H9 (cell line): ENCODE results near the gene ZDHHC13. TPM values are rescaled to one million over a fixed set of nuclear protein-coding genes. Genes with fewer than 3 reads are reported as not detected.

ENCODE experiments used
- DNase-seq: peaks from one replicate; pipeline ENCODE4 v3.0.0-alpha.2; 2017
- H2AFZ ChIP-seq: one replicate; pipeline ENCODE4 v1.6.1; 2013; ENCODE audit warnings: mild to moderate bottlenecking, low read length, control low read depth, moderate library complexity
- H2AK5ac ChIP-seq: 2 replicates; pipeline ENCODE4 v1.6.1; 2013; ENCODE audit warnings: low read length, control low read depth, mixed read lengths; ENCODE audit not compliant: insufficient read length
- H2BK120ac ChIP-seq: one replicate; pipeline ENCODE4 v1.6.1; 2013; ENCODE audit warnings: low read depth, mild to moderate bottlenecking, low read length, control low read depth, inconsistent platforms; ENCODE audit not compliant: poor library complexity, severe bottlenecking
- H2BK12ac ChIP-seq: 2 replicates; pipeline ENCODE4 v1.6.1; 2013; ENCODE audit warnings: low read length, control low read depth, mixed read lengths, low read depth; ENCODE audit not compliant: insufficient read length
- H2BK15ac ChIP-seq: 2 replicates; pipeline ENCODE4 v1.6.1; 2013; ENCODE audit warnings: low read depth, low read length, control low read depth
- H2BK20ac ChIP-seq: one replicate; pipeline ENCODE4 v1.6.1; 2013; ENCODE audit warnings: low read depth, mild to moderate bottlenecking, low read length, control low read depth, inconsistent platforms; ENCODE audit not compliant: poor library complexity, severe bottlenecking
- H2BK5ac ChIP-seq: 2 replicates; pipeline ENCODE4 v1.6.1; 2013; ENCODE audit warnings: low read length, control low read depth, mixed read lengths; ENCODE audit not compliant: insufficient read length
- H3K14ac ChIP-seq: 2 replicates; pipeline ENCODE4 v1.6.1; 2013; ENCODE audit warnings: low read length, control low read depth; ENCODE audit not compliant: insufficient read depth
- H3K18ac ChIP-seq: 2 replicates; pipeline ENCODE4 v1.6.1; 2013; ENCODE audit warnings: low read depth, mild to moderate bottlenecking, mixed read lengths, low read length, control low read depth; ENCODE audit not compliant: insufficient read length
- H3K23ac ChIP-seq: 2 replicates; pipeline ENCODE4 v1.6.1; 2013; ENCODE audit warnings: low read length, control low read depth, mixed read lengths, low read depth; ENCODE audit not compliant: insufficient read length
- H3K23me2 ChIP-seq: 2 replicates; pipeline ENCODE4 v1.6.1; 2013; ENCODE audit warnings: low read depth, mild to moderate bottlenecking, mixed read lengths, low read length, control low read depth; ENCODE audit not compliant: insufficient read length, poor library complexity, severe bottlenecking
- H3K27ac ChIP-seq: 2 replicates; pipeline ENCODE4 v1.5.1; 2013; ENCODE audit warnings: low read length, control low read depth, mixed read lengths, low read depth; ENCODE audit not compliant: insufficient read length
- H3K27me3 ChIP-seq: 2 replicates; pipeline ENCODE4 v1.6.1; 2013; ENCODE audit warnings: low read length, control low read depth, inconsistent platforms; ENCODE audit not compliant: insufficient read depth
- H3K4ac ChIP-seq: 2 replicates; pipeline ENCODE4 v1.6.1; 2013; ENCODE audit warnings: low read depth, mild to moderate bottlenecking, control low read depth, inconsistent platforms, low read length, moderate library complexity
- H3K4me1 ChIP-seq: 2 replicates; pipeline ENCODE4 v1.6.1; 2013; ENCODE audit warnings: low read length, control low read depth, inconsistent platforms; ENCODE audit not compliant: insufficient read depth
- H3K4me2 ChIP-seq: 2 replicates; pipeline ENCODE4 v1.6.1; 2013; ENCODE audit warnings: low read length, control low read depth, mixed read lengths; ENCODE audit not compliant: insufficient read length, insufficient read depth
- H3K56ac ChIP-seq: 2 replicates; pipeline ENCODE4 v1.6.1; 2013; ENCODE audit warnings: low read depth, mild to moderate bottlenecking, mixed read lengths, low read length, control low read depth; ENCODE audit not compliant: insufficient read length
- H3K79me1 ChIP-seq: 2 replicates; pipeline ENCODE4 v1.6.1; 2013; ENCODE audit warnings: low read depth, mild to moderate bottlenecking, moderate library complexity, low read length, control low read depth, inconsistent platforms; ENCODE audit not compliant: insufficient read depth, poor library complexity, severe bottlenecking
- H3K79me2 ChIP-seq: 2 replicates; pipeline ENCODE4 v1.6.1; 2013; ENCODE audit warnings: low read length, control low read depth, inconsistent platforms; ENCODE audit not compliant: insufficient read depth
- H3K9ac ChIP-seq: 2 replicates; pipeline ENCODE4 v1.6.1; 2013; ENCODE audit warnings: low read length, control low read depth, mixed read lengths; ENCODE audit not compliant: insufficient read length; ENCODE audit errors: extremely low read depth
- H3K9me3 ChIP-seq: one replicate; pipeline ENCODE4 v1.6.1; 2013; ENCODE audit warnings: low read depth, low read length, inconsistent platforms; ENCODE audit not compliant: control insufficient read depth
- H3T11ph ChIP-seq: one replicate; pipeline ENCODE4 v1.6.1; 2013; ENCODE audit warnings: mild to moderate bottlenecking, low read length, control low read depth, inconsistent platforms
- H4K20me1 ChIP-seq: one replicate; pipeline ENCODE4 v1.6.1; 2013; ENCODE audit not compliant: control insufficient read depth, insufficient read length, insufficient read depth
- H4K5ac ChIP-seq: 2 replicates; pipeline ENCODE4 v1.6.1; 2013; ENCODE audit warnings: low read depth, mild to moderate bottlenecking, mixed read lengths, low read length, control low read depth; ENCODE audit not compliant: insufficient read length
- H4K8ac ChIP-seq: replicated peaks from 2 replicates; pipeline ENCODE4 v1.6.1; 2013; ENCODE audit warnings: low read length, control low read depth, mixed read lengths, low read depth; ENCODE audit not compliant: insufficient read length
- H4K91ac ChIP-seq: 2 replicates; pipeline ENCODE4 v1.6.1; 2013; ENCODE audit warnings: low read depth, mild to moderate bottlenecking, moderate library complexity, mixed read lengths, low read length, control low read depth; ENCODE audit not compliant: insufficient read length
- H3K27ac Mint-ChIP-seq, 3 experiments: 2 replicates in 2 of 3; 3 replicates in 1 of 3; pipeline ENCODE4 v1.8.0; 2020 to 2021; ENCODE audit warnings: mixed read lengths in 3 of 3, mild to moderate bottlenecking in 1 of 3, moderate library complexity in 1 of 3
- H3K27me3 Mint-ChIP-seq: 2 replicates; pipeline ENCODE4 v1.8.0; 2021; ENCODE audit warnings: low read depth, mild to moderate bottlenecking, moderate library complexity, mixed read lengths
- H3K36me3 Mint-ChIP-seq, 3 experiments: 2 replicates in 2 of 3; 3 replicates in 1 of 3; pipeline ENCODE4 v1.8.0; 2020 to 2021; ENCODE audit warnings: low read depth in 3 of 3, mixed read lengths in 3 of 3; ENCODE audit not compliant: insufficient read depth in 1 of 3
- H3K4me1 Mint-ChIP-seq, 2 experiments: 2 replicates each; pipeline ENCODE4 v1.8.0; 2020; ENCODE audit warnings: mixed read lengths in 2 of 2
- H3K4me3 Mint-ChIP-seq, 2 experiments: 2 replicates in 1 of 2; 3 replicates in 1 of 2; pipeline ENCODE4 v1.8.0; 2020 to 2021; ENCODE audit warnings: mild to moderate bottlenecking in 2 of 2, mixed read lengths in 2 of 2, moderate library complexity in 1 of 2
- H3K9me3 Mint-ChIP-seq, 2 experiments: 2 replicates in 1 of 2; 3 replicates in 1 of 2; pipeline ENCODE4 v1.8.0; 2020; ENCODE audit warnings: mild to moderate bottlenecking in 2 of 2, mixed read lengths in 2 of 2, moderate library complexity in 1 of 2
- WGBS: extraction: QIAGEN DNeasy Blood & Tissue Kit; methylation state at CpG from one replicate; pipeline ENCODE4 v1.1.7; 2013; ENCODE audit warnings: missing lambda C conversion rate, low lambda C conversion rate, mixed read lengths; ENCODE audit not compliant: insufficient read length; ENCODE audit errors: extremely low coverage; 5-methylcytosine and 5-hydroxymethylcytosine counted together
- total RNA-seq: library from RNA; stranded (reverse); gene quantifications from 2 replicates; pipeline ENCODE4 v1.2.1, GENCODE V29; 2021
- TF ChIP-seq, protein P1 (sequence below): fragments of 200-600 bp; sonication (generic); conservative IDR thresholded peaks from 3 replicates; pipeline ENCODE4 v1.8.0; 2021; ENCODE audit warnings: antibody characterized with exemption, mild to moderate bottlenecking

The ZDHHC13 gene
- total RNA-seq, 1 experiment from 2014 or later = 20.9 TPM

DNA sequence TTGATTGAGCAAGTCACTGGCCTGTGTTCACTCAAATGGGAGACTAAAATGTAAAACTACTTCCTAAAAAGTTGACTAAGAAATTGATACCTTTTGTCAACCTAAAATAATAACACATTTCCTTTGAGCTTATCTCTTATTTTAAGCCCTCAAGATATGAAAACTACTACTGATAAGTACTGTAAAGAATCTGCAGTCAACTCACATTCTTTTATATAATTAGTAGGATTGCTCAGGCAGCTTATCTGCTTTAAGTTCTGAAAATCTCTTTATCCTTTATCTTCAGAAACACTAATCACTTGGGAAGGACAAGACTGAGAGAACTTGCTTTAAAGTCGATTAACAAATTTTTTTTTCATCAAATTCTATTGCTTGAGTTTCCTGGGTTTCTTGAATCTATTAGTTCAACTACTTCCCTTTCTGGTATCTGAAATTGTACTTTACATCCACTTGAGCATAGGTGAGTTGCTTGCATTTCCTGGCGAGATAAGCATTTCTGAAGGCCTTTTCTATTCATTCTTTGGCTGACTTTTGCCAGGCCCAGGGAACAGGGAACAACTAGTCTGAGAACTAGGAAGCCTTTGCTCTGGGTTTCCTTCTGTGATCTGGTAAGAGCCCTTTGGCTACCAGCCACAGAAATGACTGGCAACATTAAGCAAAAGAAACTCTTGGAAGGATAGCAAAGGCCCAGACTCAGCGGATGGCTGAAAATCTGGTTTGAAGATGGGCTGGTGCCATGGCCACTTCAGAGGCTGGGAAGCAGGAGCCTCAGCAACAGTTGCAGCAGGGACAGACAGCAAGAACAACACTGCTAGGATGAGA, 104.1 kb downstream of the ZDHHC13 start:
- H3K23ac ChIP-seq = no peak overlapping the region
- WGBS = no CpG with 5 or more reads among the region's 3 CpGs
- no peak overlapping the region for H3K14ac ChIP-seq
- H2BK15ac ChIP-seq = no peak overlapping the region
- H4K91ac ChIP-seq = no peak overlapping the region
- no peak overlapping the region for H2AK5ac ChIP-seq
- H2BK12ac ChIP-seq = no peak overlapping the region
- Mint-ChIP-seq H3K9me3 (peaks cover 0 to 4% of the 10 kb centered on the region in 2 experiments; a peak in 1 of 5 replicates), H3K4me1 (peaks cover 0 to 7% of the 10 kb centered on the region in 2 experiments; a peak in 2 of 4 replicates), H3K36me3 (peaks cover 6 to 25% (median 22%) of the 10 kb centered on the region in 3 experiments; a peak in 6 of 7 replicates), H3K27ac (no peak overlapping the region; a peak in 1 of 7 replicates), H3K4me3 (no peak overlapping the region), H3K27me3 (no peaks in the 10 kb centered on the region)
- H3K18ac ChIP-seq = no peak overlapping the region
- H3K79me2 ChIP-seq = no peaks in the 10 kb centered on the region
- H2AFZ ChIP-seq = no peak overlapping the region
- no peaks in the 10 kb centered on the region for H3K23me2 ChIP-seq
- H3T11ph ChIP-seq = no peak overlapping the region
- no peak overlapping the region for H3K9ac ChIP-seq
- DNase-seq = no peak
- TF ChIP-seq, protein P1, sequence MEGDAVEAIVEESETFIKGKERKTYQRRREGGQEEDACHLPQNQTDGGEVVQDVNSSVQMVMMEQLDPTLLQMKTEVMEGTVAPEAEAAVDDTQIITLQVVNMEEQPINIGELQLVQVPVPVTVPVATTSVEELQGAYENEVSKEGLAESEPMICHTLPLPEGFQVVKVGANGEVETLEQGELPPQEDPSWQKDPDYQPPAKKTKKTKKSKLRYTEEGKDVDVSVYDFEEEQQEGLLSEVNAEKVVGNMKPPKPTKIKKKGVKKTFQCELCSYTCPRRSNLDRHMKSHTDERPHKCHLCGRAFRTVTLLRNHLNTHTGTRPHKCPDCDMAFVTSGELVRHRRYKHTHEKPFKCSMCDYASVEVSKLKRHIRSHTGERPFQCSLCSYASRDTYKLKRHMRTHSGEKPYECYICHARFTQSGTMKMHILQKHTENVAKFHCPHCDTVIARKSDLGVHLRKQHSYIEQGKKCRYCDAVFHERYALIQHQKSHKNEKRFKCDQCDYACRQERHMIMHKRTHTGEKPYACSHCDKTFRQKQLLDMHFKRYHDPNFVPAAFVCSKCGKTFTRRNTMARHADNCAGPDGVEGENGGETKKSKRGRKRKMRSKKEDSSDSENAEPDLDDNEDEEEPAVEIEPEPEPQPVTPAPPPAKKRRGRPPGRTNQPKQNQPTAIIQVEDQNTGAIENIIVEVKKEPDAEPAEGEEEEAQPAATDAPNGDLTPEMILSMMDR = no peak
- H4K20me1 ChIP-seq = no peaks in the 10 kb centered on the region
- no peak overlapping the region for H3K4me2 ChIP-seq
- H2BK20ac ChIP-seq = no peak overlapping the region
- H4K5ac ChIP-seq = no peak overlapping the region
- no peak overlapping the region for H3K4ac ChIP-seq
- peaks cover 3% of the 10 kb centered on the region; the same call in 1 of the 2 replicates for H3K4me1 ChIP-seq
- no peak overlapping the region for H4K8ac ChIP-seq
- H3K9me3 ChIP-seq = no peaks in the 10 kb centered on the region
- H3K27me3 ChIP-seq = no peaks in the 10 kb centered on the region
- no peak overlapping the region for H3K56ac ChIP-seq
- no peak overlapping the region for H3K27ac ChIP-seq
- no peak overlapping the region for H2BK120ac ChIP-seq
- no peaks in the 10 kb centered on the region for H3K79me1 ChIP-seq
- H2BK5ac ChIP-seq = no peak overlapping the region
